ENCODE measurements around the gene REEP1. TPM values are rescaled to one million over a fixed set of nuclear protein-coding genes. Genes with fewer than 3 reads are reported as not detected.

The REEP1 gene
- total RNA-seq, 1 donor from 2014 or later, result 0.35 TPM

- no peak overlapping the region for H3K4me3 ChIP-seq (ENCODE audit: low read depth, low read length)
- TF ChIP-seq, protein P1, sequence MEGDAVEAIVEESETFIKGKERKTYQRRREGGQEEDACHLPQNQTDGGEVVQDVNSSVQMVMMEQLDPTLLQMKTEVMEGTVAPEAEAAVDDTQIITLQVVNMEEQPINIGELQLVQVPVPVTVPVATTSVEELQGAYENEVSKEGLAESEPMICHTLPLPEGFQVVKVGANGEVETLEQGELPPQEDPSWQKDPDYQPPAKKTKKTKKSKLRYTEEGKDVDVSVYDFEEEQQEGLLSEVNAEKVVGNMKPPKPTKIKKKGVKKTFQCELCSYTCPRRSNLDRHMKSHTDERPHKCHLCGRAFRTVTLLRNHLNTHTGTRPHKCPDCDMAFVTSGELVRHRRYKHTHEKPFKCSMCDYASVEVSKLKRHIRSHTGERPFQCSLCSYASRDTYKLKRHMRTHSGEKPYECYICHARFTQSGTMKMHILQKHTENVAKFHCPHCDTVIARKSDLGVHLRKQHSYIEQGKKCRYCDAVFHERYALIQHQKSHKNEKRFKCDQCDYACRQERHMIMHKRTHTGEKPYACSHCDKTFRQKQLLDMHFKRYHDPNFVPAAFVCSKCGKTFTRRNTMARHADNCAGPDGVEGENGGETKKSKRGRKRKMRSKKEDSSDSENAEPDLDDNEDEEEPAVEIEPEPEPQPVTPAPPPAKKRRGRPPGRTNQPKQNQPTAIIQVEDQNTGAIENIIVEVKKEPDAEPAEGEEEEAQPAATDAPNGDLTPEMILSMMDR (conservative IDR thresholded peaks at IDR 0.05; ENCODE audit: low read depth, low read length), result no peak
- DNase-seq (ENCODE audit: low read depth), result no peak
Observed at GRCh38 chr2:86291328-86291662, 46.1 kb downstream of the REEP1 start.

GRCh38 chr2:86290596-86291327 lies 46.7 kb downstream of the REEP1 start:
- TF ChIP-seq, protein P1 (conservative IDR thresholded peaks at IDR 0.05; ENCODE audit: low read depth, low read length), result no peak
- H3K4me3 ChIP-seq (ENCODE audit: low read depth, low read length), result no peak overlapping the region
- no peak for DNase-seq (ENCODE audit: low read depth)

GRCh38 chr2:86286516-86286915 lies 50.9 kb downstream of the REEP1 start:
- TF ChIP-seq, protein P1 (conservative IDR thresholded peaks at IDR 0.05; ENCODE audit: low read depth, low read length), result no peak
- no peak for DNase-seq (ENCODE audit: low read depth)
- no peak overlapping the region for H3K4me3 ChIP-seq (ENCODE audit: low read depth, low read length)

GRCh38 chr2:86285981-86286380 lies 51.4 kb downstream of the REEP1 start:
- TF ChIP-seq, protein P1 (conservative IDR thresholded peaks at IDR 0.05; ENCODE audit: low read depth, low read length), result no peak
- DNase-seq (ENCODE audit: low read depth), result no peak
- H3K4me3 ChIP-seq (ENCODE audit: low read depth, low read length), result no peak overlapping the region

GRCh38 chr2:86285571-86285970 lies 51.9 kb downstream of the REEP1 start:
- TF ChIP-seq, protein P1 (conservative IDR thresholded peaks at IDR 0.05; ENCODE audit: low read depth, low read length), result no peak
- H3K4me3 ChIP-seq (ENCODE audit: low read depth, low read length), result no peak overlapping the region
- no peak for DNase-seq (ENCODE audit: low read depth)

DNA sequence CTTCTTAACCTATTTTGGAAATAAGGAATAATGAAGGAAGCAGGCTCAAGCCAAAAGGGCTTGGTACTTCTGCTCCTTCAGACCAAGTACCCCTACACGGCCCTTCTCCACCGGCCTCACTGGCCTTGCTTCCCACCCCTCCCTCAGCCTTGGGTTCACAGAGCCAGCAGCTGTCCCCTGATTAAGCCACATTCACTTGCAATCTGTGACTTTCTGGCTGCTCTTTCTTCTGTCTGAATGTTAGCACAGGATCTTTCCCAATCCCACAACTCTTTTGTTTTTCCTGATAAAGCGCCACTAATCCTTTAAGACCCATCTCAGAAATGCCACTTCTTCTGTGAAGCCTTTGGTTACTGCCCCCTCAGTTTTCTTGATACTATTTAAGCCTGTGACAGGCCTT lies 52.4 kb downstream of the REEP1 start:
- no peak overlapping the region for H3K4me3 ChIP-seq (ENCODE audit: low read depth, low read length)
- no peak for DNase-seq (ENCODE audit: low read depth)
- TF ChIP-seq, protein P1 (conservative IDR thresholded peaks at IDR 0.05; ENCODE audit: low read depth, low read length), result no peak

DNA sequence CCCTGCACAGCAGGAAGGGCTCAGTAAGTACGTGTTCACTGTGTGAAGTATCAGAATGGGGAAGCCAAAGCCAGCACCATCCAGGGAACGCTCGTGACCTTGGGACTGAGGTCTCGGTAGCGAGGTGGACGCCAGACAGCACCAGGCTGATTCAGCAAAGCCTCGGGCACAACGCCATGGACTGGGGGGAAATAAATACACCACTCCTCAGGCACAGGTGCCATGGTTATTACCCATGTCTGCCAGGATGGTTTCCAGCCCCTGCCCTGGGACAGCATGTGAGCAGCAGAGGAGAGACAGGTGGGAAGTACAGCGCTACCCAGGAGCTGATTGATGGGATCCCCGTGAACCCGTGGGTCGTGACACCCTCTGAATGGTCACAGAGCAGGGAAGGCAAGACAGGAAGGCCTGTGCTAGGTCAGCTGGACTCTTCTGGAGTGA lies 53.0 kb downstream of the REEP1 start:
- TF ChIP-seq, protein P1 (conservative IDR thresholded peaks at IDR 0.05; ENCODE audit: low read depth, low read length), result no peak
- no peak overlapping the region for H3K4me3 ChIP-seq (ENCODE audit: low read depth, low read length)
- DNase-seq (ENCODE audit: low read depth), result no peak
